GM19328 (cell line): ENCODE measurements around the gene SNX24.

Experiments used
- ATAC-seq: cut with Tn5 transposase; IDR thresholded peaks from one replicate; pipeline ENCODE4 v1.9.1; 2021; ENCODE audit warnings: mild to moderate bottlenecking, moderate library complexity; ENCODE audit not compliant: unreplicated experiment

The SNX24 gene

DNA sequence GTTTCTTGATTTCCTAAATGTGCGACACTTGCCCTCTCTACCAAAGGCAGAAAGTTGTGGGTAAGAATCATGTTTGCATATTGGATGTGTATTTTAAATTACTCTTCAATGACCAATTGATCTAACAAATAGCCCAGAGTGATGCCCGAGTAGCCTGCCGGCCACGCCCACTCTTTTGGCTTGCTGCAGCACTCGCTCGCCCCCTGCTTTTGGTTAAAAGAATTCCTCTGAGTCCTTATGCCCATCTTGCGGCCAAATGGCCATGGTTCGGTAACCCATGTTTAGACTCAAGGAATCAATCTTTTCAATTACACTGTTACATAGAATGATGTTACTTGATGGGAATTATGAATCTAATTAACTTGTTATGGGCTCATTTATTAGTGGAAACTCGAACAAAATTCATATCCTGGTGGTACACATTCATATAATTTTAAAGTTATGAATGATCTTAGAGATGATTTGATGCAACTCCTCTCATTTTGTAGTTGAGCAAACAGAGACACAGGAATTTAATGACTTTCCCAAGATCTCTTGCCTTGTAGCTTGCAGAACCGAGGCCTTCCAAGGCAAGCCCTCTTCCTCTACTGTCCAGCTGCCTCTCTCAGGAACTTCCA lies 154.6 kb downstream of the SNX24 start:
- peak; percentile 92 for ATAC-seq

DNA sequence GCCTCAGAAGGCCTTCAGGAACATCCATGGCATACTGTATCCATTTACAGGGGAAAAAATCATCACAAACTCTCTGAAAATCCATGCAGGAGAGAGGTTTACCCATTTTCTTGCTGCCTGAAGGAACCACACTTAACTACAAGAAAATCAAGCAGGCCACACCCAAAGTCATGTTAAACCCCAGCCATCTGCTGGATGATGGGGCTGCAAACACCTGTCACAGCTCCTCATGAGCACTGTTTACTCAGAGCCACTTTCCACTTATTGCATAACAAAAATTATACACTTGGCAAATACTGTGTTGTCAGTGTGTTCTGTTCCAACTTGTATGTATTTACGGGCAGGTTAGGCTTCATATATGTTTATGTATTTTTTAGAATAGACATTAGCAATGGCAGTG lies 155.3 kb downstream of the SNX24 start:
- no peak for ATAC-seq

DNA sequence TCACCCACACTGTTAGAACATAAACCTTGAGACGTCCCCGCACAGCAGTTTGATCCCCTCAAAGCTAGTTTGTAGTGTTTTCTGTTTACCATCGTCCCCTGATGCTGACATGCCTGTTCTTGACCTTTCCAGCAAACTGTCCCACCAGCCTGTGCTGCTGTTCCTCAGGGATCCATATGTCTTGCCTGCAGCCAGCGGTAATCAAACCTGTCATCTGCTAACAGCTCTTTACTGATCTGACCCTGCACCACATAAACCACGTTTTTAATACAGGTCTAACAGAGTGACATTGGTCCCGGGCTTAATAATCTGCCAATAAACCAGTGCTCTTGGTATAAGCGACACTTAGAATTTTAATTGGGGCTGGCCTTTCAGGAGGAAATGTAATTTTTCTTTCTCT lies 156.4 kb downstream of the SNX24 start:
- ATAC-seq, result no peak

- ATAC-seq, result no peak
Observed at GRCh38 chr5:123007182-123007581, 161.8 kb downstream of the SNX24 start.

GRCh38 chr5:123007754-123008153 lies 162.3 kb downstream of the SNX24 start:
- ATAC-seq, result no peak

DNA sequence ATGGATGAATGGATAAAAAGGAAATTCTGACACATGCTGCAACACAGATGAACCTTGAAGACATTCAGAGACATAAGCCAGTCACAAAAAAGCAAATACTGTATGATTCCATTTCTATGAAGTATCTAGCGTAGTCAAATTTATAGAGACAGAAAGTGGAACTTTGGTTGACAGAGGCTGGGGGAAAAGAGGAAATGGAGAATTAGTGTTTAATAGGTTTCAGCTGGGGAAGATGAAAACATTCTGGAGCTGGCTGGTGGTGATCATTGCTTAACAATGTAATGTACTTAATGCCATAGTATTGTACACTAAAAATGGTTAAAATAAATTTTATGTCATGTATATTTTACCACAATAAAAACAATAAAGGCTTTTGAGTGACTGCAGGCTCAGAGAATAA lies 166.9 kb downstream of the SNX24 start:
- no peak for ATAC-seq

DNA sequence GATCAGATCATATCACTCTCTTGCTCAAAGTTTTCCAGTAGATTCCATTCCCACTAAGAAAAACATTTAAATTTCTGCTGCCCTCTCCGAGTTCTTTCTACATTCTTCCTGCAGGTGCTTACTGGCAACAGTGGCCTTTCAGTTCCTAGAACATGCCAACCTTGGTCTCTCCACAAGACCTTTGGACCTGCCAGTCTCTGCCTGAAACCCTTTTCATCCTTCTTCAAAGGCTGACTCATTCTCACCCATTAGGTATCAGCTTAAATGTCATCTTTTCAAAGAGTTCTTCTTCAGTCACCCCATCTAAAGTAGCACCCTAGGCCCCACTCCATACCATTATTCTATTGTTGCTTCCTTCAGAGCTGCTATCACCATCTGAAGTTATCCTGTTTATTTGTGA lies 169.3 kb downstream of the SNX24 start:
- no peak for ATAC-seq

GRCh38 chr5:123028222-123028621 lies 182.8 kb downstream of the SNX24 start:
- no peak for ATAC-seq

- no peak for ATAC-seq
Observed at GRCh38 chr5:123033157-123033671, 187.8 kb downstream of the SNX24 start.

DNA sequence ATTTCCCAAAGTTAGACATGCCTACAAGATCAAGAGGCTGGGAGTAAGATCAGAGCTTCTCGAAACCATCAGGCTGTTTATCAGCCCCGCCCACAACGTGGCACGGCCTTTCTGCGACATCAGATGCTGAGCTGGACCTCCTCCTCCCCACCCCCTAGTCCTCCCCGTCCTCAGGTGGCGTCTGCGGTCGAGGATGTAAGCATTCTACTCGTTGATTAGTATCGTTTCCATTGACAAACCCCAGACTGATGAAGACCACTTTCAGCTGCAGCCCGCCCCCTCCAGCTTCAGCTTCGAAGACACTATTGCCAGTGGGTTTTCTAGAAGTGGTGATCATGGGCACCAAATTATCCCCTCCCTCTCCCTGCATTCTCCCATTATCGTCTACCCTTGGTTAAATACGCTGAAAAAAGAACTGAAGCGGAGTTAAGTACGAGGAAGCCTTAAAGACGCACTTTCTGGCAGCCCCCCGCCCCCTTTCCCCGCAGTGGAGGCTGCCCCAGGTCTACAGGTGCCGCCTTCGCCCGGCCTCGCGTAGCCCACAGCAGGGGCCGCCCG lies 190.0 kb downstream of the SNX24 start:
- ATAC-seq, result no peak

DNA sequence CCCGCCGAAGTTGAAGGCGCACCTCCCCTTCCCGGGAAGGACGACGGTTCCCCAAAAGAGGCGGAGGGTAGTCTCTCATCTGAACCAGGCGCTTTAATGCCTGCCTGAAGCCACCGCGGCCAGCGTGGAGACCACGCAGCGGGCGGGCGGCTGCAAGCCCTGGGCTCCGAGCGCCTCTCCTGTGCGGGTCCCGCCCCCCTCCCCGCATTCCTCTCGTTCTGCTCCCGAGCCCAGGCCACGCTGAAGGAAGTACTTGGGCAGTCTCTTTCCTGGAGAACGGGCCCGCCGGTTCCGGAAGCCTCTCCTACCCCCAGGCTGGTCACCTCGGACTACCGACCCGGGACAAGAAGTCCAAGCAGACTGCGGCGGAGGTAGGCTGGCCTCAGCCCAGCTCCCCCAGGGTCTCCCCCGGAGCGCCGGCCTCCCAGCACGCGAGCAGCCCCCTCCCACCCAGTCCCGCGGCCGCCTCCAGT lies 190.5 kb downstream of the SNX24 start:
- peak; percentile 10 for ATAC-seq

DNA sequence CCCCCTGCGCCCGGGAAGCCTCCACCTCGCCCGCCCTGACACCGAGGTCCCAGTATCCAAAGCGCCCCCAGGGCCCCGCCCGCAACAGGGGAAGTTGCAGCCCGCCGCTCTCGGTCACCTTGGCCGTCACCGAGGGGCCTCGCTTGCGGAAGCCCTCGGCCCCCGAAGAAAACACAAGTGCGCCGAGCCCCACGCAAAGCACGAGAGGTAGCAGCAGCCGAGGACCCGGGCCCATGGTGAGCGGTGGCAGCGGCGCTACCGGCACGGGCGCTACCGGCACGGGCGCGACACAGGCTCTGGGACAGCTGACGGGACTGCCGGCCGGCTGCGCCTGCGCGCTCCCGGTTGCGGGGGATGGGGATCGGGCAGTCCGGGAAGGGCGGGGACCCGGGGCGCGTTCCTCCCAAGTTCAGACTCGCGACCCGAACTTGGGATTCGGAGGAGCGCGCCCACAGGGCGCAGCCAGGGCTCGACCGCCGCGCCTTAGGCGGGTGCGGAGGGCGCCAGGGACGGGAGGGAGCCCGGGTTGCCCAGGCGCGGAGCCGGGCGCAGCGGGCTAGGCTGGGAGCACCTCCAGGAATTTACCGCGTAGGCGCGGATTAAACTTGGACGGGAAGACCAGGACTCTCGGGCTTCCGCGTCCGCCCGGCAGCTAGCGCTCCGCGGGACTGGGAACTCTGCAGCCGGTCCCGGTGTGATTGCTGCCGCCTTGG lies 191.1 kb downstream of the SNX24 start, which contains the start of gene PPIC:
Gene PPIC (minus strand): TSS at position 335 of the 713 bp plus-strand sequence. CDS start 100 bp downstream, at position 235.
- ATAC-seq, result peak; percentile 48

DNA sequence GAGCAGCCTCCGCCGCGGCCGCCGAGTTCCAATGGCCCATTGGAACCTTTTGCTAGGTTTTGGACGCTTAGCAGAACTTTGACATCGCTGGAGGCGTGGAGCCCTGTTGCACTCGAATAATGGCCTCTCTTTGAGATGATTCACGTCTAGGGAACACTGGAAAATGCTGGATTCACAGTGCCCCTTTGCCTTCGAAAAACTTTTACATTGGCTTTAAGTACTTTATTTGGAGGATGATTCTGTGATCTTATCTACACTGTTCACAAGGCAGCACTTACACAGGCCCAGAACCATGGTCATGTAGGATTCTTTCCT lies 191.6 kb downstream of the SNX24 start:
- ATAC-seq, result peak; percentile 12

DNA sequence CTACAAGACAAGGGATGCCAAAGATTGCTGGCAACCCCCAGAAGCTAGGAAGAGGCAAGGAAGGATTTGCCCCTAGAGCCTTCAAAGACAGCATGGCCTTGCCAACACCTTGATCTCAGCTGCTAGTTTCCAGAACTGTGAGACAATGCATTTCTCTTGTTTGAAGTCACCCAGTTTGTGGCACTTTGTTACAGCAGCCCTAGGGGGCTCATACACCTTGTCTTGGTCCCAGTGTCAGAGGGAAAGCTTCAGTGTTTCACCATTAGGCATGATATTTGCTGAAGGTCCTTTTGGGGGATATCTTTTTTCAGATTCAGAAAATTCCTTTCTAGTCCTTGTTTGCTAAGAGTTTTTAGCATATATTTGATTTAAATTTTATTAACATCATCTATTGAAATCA lies 194.3 kb downstream of the SNX24 start:
- no peak for ATAC-seq

DNA sequence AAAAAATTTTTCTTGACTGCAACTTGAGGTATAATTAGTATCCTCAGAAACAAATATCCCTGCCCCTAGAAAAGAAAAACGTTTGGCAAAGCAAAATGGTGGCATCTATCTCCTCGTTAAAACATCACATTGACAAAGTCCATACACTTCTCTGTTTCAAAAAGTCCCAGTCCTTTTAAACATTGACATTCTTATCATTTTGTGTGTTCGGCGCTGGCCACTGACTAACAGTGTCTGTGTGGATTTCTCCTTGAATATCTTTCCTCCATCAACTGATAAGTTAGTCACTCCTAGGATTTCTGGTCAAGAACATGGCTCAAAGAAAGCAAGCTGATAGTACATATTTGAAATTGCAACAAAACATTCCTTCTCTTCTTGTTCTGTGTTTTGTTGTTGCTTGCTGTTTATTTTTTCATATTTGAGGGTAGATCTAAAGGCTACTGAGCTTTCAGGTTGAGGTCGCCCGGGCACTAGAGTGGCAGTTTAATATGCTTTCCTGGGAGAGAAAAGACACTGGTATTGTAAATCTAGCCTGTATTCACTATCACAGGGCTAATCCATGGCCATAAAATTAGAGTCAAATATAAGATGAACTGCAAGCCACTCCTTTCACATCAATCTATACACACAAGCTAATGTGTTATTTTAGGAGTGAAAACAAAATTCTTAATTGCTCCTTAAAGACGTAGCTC lies 199.7 kb downstream of the SNX24 start:
- no peak for ATAC-seq

DNA sequence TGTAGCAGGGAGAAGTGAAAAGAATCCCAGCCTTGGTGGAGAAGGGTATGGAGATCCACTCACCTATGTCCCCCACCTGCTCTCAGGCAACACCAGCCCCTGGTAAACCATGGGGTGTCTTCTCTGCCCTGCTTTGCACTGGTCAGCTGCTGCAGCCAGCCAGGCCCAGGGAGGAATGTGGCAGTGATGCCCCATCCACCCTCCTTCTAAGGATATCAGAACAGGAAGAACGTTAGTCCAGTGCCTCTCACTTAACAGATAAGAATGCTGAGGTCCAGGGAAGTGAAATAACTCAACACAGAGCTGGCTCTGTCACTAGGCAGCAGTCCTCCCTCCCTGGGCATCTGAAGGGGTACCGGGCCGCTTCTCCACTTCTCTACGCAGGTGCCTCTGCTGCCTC lies 200.8 kb downstream of the SNX24 start:
- ATAC-seq, result no peak

GRCh38 chr5:123047706-123048105 lies 202.3 kb downstream of the SNX24 start:
- ATAC-seq, result no peak

DNA sequence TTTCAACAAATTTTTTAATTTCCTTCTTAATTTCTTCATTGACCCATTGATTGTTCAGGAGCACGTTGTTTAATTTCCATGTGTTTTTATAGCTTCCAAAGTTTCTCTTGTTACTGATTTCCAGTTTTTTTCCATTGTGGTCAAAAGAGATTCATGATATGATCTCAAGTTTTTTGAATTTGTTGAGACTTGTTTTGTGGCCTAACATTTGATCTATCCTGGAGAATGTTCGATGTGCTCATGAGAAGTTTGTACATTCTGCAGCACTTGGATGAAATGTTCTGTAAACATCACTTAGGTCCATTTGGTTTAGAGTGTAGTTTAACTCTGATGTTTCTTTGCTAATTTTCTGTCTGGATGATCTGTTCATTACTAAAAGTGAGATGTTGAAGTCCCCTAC lies 205.8 kb downstream of the SNX24 start:
- ATAC-seq, result no peak
